ENCODE measurements around the gene RAB31. TPM values are rescaled to one million over a fixed set of nuclear protein-coding genes. Genes with fewer than 3 reads are reported as not detected.

RAB31 gene
- total and polyA plus RNA-seq, 2 of the 13 experiments (the other 11 are each of a cell fraction or from before 2014, with no cell fraction given), result 1.1 to 1.7 TPM

GRCh38 chr18:9874728-9875127 is 166.6 kb downstream of the RAB31 start:
- no peak overlapping the region for H3K4me3 ChIP-seq (replicated peaks in 1 of 3; ENCODE audit: insufficient read depth in 1 of 3, low read depth in 2 of 3, low read length in 3 of 3)
- no peaks in the 10 kb centered on the region for H3K79me2 ChIP-seq (ENCODE audit: insufficient read depth, low read length)
- no peaks in the 10 kb centered on the region; a peak in 1 of 5 replicates for H3K27me3 ChIP-seq (ENCODE audit: control insufficient read depth in 1 of 2, insufficient read depth in 2 of 2, low read length in 2 of 2)
- no peak overlapping the region for H3K27ac ChIP-seq (ENCODE audit: extremely low read length, insufficient read depth, low read length)
- H3K4me2 ChIP-seq (ENCODE audit: low read depth, low read length), result no peak overlapping the region
- H3K4me1 ChIP-seq (ENCODE audit: insufficient read depth, low read length), result peaks cover 31% of the 10 kb centered on the region
- H3K9me3 ChIP-seq (ENCODE audit: low read length), result no peaks in the 10 kb centered on the region
- no peak overlapping the region for H2AFZ ChIP-seq (ENCODE audit: low read length)
- in situ Hi-C loops (cut with HindIII; ENCODE audit: extremely low pct_ligation_motif_present, low pct_unique_long_range_greater_than_20kb) (no loop called here), intact Hi-C loops (cut with micrococcal nuclease; ENCODE audit: unreplicated experiment) (no loop called here)
- no peaks in the 10 kb centered on the region for H4K20me1 ChIP-seq (ENCODE audit: insufficient read depth, low read length)
- DNase-seq (ENCODE audit: low spot score) (no peak), ATAC-seq (no peak), FAIRE-seq (no peak)
- H3K9ac ChIP-seq (ENCODE audit: insufficient read depth, low read depth, low read length), result no peak overlapping the region
- no peaks in the 10 kb centered on the region for H3K36me3 ChIP-seq (replicated peaks in 1 of 2; ENCODE audit: control insufficient read depth in 1 of 2, insufficient read depth in 2 of 2, low read length in 2 of 2)
- no TSS peak for BruUV-seq (replicated peaks)
- ChIA-PET CTCF (ENCODE audit: low intra/inter-chr PET ratio, low total read pairs) (no interaction called here), POLR2A (no interaction called here)
- WGBS (ENCODE audit: low lambda C conversion rate), result 97% methylated on average over 1 of the region's 1 CpG
- no peak for TF ChIP-seq BATF2 (CRISPR knock-in tag; IDR thresholded peaks at IDR 0.05)
- TF ChIP-seq NR1H2 (CRISPR knock-in tag; IDR thresholded peaks at IDR 0.05; ENCODE audit: borderline replicate concordance, low read depth), result no peak
- no peak for TF ChIP-seq GABPB1 (CRISPR knock-in tag; IDR thresholded peaks at IDR 0.05)
- TF ChIP-seq ZNF124 (CRISPR knock-in tag; IDR thresholded peaks at IDR 0.05), result no peak
- TF ChIP-seq ZSCAN31 (CRISPR knock-in tag; IDR thresholded peaks at IDR 0.05; ENCODE audit: low read depth), result no peak
- no peak for TF ChIP-seq DMAP1 (CRISPR knock-in tag; IDR thresholded peaks at IDR 0.05)
- TF ChIP-seq ZNF280B (CRISPR knock-in tag; IDR thresholded peaks at IDR 0.05; ENCODE audit: borderline replicate concordance), result no peak
- no peak for TF ChIP-seq HNRNPLL (IDR thresholded peaks at IDR 0.05; ENCODE audit: low read depth, low read length, poor library complexity, severe bottlenecking)
- no peak for TF ChIP-seq KDM3A (CRISPR knock-in tag; IDR thresholded peaks at IDR 0.05; ENCODE audit: low read depth)
- TF ChIP-seq ZNF550 (CRISPR knock-in tag; IDR thresholded peaks at IDR 0.05; ENCODE audit: borderline replicate concordance), result no peak
- TF ChIP-seq ZNF232 (CRISPR knock-in tag; IDR thresholded peaks at IDR 0.05; ENCODE audit: borderline replicate concordance), result no peak
- no peak for TF ChIP-seq JUND (CRISPR knock-in tag; IDR thresholded peaks at IDR 0.05)
- no peak for TF ChIP-seq ZNF83 (CRISPR knock-in tag; IDR thresholded peaks at IDR 0.05; ENCODE audit: borderline replicate concordance)
- no peak for TF ChIP-seq SIN3B (IDR thresholded peaks at IDR 0.05; ENCODE audit: low read length)
- TF ChIP-seq ZNF564 (CRISPR knock-in tag; IDR thresholded peaks at IDR 0.05), result no peak
